Gastroesophageal sphincter (tissue), 4 donors: ENCODE results near the gene GIPC1. TPM values are rescaled to one million over a fixed set of nuclear protein-coding genes. Genes with fewer than 3 reads are reported as not detected.
A peak's percentile ranks its signal among the peaks of the same experiment; 100 is the strongest.

Experiments
- ATAC-seq: fragments of 150-250 bp; one replicate; pipeline ENCODE4 v1.9.1; 2016; ENCODE audit warnings: mild to moderate bottlenecking, moderate library complexity
- H3K27ac ChIP-seq, 4 donors: fragments of 200-600 bp; sonication (generic) in 3 of 4; 1 replicate in 3 of 4; 2 replicates in 1 of 4; pipeline ENCODE4 v1.5.1; 2016 to 2019
- H3K27me3 ChIP-seq: fragments of 200-600 bp; sonication (generic); one replicate; pipeline ENCODE4 v1.5.1; 2019
- H3K36me3 ChIP-seq, 2 donors: fragments of 200-600 bp; sonication (generic); one replicate each; pipeline ENCODE4 v1.5.1; 2019; ENCODE audit warnings: control low read depth in 1 of 2
- H3K4me1 ChIP-seq, 3 donors: fragments of 200-600 bp; sonication (generic); 1 replicate in 2 of 3; 2 replicates in 1 of 3; pipeline ENCODE4 v1.5.1; 2016 to 2019; ENCODE audit warnings: control low read depth in 2 of 3
- H3K4me3 ChIP-seq, 2 donors: fragments of 200-600 bp; sonication (generic); one replicate each; pipeline ENCODE4 v1.5.1; 2019; ENCODE audit warnings: mild to moderate bottlenecking in 1 of 2, moderate library complexity in 1 of 2
- H3K9me3 ChIP-seq, 3 donors: fragments of 200-600 bp; sonication (generic); one replicate each; pipeline ENCODE4 v1.5.1; 2017 to 2019; ENCODE audit warnings: control low read depth in 2 of 3
- CTCF ChIP-seq, 4 experiments: fragments of 200-600 bp in 2 of 4; fragments of 450-650 bp in 2 of 4; sonication (generic) in 1 of 4; IDR thresholded peaks; one replicate each; pipeline ENCODE4 v1.5.1; 2017 to 2019; ENCODE audit warnings: antibody characterized with exemption in 4 of 4, mild to moderate bottlenecking in 2 of 4, moderate library complexity in 2 of 4
- EP300 ChIP-seq: sonication (generic); formaldehyde crosslinking; IDR thresholded peaks from one replicate; pipeline ENCODE4 v1.6.1; 2017; ENCODE audit warnings: antibody characterized with exemption, mild to moderate bottlenecking
- POLR2A ChIP-seq, 2 donors: fragments of 450-650 bp; IDR thresholded peaks; one replicate each; pipeline ENCODE4 v1.6.1; 2017; ENCODE audit warnings: antibody characterized with exemption in 2 of 2, mild to moderate bottlenecking in 2 of 2, moderate library complexity in 1 of 2
- POLR2AphosphoS5 ChIP-seq: sonication (generic); formaldehyde crosslinking; IDR thresholded peaks from one replicate; pipeline ENCODE4 v1.6.1; 2017; ENCODE audit warnings: antibody characterized with exemption
- WGBS, 2 donors: methylation state at CpG; one replicate each; pipeline ENCODE4 v1.1.5; 2018; ENCODE audit warnings: low coverage in 1 of 2; 5-methylcytosine and 5-hydroxymethylcytosine counted together
- total RNA-seq, 4 donors: library from RNA; depleted of rRNA; stranded (reverse); fragments of >200 nt; gene quantifications; one replicate each; pipeline ENCODE4 v1.1.0, GENCODE V29; 2016

Gene GIPC1
- total RNA-seq, 4 donors from 2014 or later: 63.8 to 115 (median 78.3) TPM

DNA sequence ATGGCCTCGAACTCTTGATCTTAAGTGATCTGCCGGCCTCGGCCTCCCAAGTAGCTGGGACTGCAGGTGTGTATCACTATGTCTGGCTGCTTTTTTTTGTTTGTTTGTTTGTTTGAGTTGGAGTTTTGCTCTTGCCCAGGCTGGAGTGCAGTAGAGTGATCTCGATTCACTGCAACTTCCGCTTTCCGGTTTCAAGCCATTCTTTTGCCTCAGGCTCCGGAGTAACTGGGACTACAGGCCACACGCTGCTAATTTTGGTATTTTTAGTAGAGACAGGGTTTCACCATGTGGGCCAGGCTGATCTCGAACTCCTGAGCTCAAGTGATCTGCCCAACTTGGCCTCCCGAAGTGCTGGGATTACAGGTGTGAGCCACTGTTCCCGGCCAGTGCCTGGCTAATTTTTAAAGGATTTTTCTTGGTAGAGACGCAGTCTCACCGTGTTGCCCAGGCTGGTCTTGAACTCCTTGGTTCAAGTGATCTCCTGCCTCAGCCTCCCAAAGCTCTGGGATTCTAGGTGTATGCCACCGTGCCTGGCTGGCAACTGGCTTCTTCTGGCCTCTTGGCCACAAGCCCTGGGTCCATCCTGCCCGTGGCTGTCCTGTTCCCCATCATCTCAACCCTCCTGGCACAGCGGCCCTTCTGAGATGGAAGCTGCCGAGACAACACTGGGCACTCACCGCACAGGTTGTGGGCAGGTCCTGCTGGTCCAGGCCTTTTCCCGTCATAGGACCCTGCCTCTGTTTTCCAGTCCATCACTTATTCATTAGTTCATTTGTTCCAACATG lies 45.0 kb upstream of the GIPC1 start:
- TF ChIP-seq EP300 (no peak), CTCF (IDR thresholded peaks at IDR 0.05) (no peak), POLR2A (IDR thresholded peaks at IDR 0.05) (no peak), POLR2AphosphoS5 (no peak)
- H3K27ac ChIP-seq: no peak overlapping the region
- H3K27me3 ChIP-seq: no peaks in the 10 kb centered on the region
- no peak for ATAC-seq
- H3K4me1 ChIP-seq: peaks cover 0 to 34% (median 0%) of the 10 kb centered on the region in 3 donors
- H3K36me3 ChIP-seq: no peaks in the 10 kb centered on the region
- H3K4me3 ChIP-seq: no peak overlapping the region
- H3K9me3 ChIP-seq: no peaks in the 10 kb centered on the region
- 89 to 100% methylated on average over 3 to 19 of the region's 19 CpGs for WGBS, 2 donors

DNA sequence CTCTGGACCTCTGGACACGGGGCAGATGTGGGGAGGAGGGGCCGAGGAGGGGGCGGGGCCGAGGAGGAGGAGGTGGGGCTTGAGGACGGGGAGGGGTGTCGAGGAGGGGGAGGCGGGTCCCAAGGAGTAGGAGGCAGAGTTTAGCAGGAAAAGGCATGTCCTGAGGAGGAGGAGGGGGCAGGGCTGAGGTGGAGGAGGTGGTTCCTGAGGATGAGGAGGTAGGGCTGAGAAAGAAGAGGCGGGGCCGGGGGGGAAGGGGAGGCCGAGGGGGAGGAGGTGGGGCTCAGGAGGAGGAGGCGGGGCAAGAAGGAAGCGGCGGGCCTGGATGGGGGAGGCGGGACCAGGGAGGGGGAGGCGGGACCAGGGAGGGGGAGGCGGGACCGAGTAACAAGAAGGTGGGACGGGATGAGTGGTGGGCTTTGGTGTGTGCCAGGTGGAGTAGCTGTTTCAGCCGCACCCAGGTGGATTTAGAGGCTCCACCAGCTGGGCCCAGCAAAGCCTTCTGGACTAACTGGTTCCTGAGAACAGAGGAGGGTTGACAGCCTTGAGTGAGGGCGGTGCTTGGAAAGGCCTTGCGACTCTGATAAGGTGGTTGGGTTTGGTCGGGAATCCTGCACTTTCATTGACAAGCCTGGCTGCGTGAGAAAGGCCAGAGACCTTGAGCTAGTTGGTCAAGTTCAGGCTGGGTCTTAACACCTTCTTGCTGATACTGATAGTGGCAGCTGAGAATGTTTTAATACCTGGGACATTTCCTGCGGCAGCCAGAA lies 41.2 kb upstream of the GIPC1 start:
- Histone ChIP-seq H3K4me3 (peak overlapping the region in 1 of 2 donors; percentile 25), H3K9me3 (no peaks in the 10 kb centered on the region), H3K27me3 (no peaks in the 10 kb centered on the region), H3K27ac (peak overlapping the region in 3 of 4 donors; percentile 38 to 43 (median 41)), H3K36me3 (peaks cover 0 to 5% of the 10 kb centered on the region in 2 donors), H3K4me1 (peaks cover 0 to 18% (median under 1%) of the 10 kb centered on the region in 3 donors)
- TF ChIP-seq POLR2AphosphoS5 (no peak), EP300 (no peak), CTCF (IDR thresholded peaks at IDR 0.05) (no peak), POLR2A (IDR thresholded peaks at IDR 0.05) (no peak)
- 18 to 42% methylated on average over 9 to 11 of the region's 24 CpGs for WGBS, 2 donors
- ATAC-seq: peak; percentile 85

- H3K4me3 ChIP-seq: no peak overlapping the region
- peaks cover 0 to 5% of the 10 kb centered on the region in 2 donors for H3K36me3 ChIP-seq
- peaks cover 0 to 45% (median 10%) of the 10 kb centered on the region in 3 donors for H3K4me1 ChIP-seq
- H3K27ac ChIP-seq: no peak overlapping the region
- no peaks in the 10 kb centered on the region for H3K9me3 ChIP-seq
- no peak for ATAC-seq
- TF ChIP-seq POLR2A (IDR thresholded peaks at IDR 0.05) (no peak), EP300 (no peak), CTCF (IDR thresholded peaks at IDR 0.05) (no peak), POLR2AphosphoS5 (no peak)
- no peaks in the 10 kb centered on the region for H3K27me3 ChIP-seq
- 67 to 94% methylated on average over 5 of the region's 5 CpGs for whole genome bisulfite sequencing, 2 donors
Observed at GRCh38 chr19:14533450-14533849, 37.5 kb upstream of the GIPC1 start.

GRCh38 chr19:14530506-14530905 lies 34.6 kb upstream of the GIPC1 start:
- Histone ChIP-seq H3K27ac (peak overlapping the region in 2 of 4 donors; percentile 95 to 96), H3K4me3 (peak overlapping the region; percentile 36 to 82)

More at GRCh38 chr19:14530506-14530905, 34.6 kb upstream of the GIPC1 start:
- no peak for ATAC-seq
- H3K9me3 ChIP-seq: no peaks in the 10 kb centered on the region
- TF ChIP-seq POLR2AphosphoS5 (no peak), POLR2A (IDR thresholded peaks at IDR 0.05) (no peak), EP300 (no peak), CTCF (IDR thresholded peaks at IDR 0.05) (no peak)
- H3K27me3 ChIP-seq: no peaks in the 10 kb centered on the region
- peaks cover 0 to 5% of the 10 kb centered on the region in 2 donors for H3K36me3 ChIP-seq
- WGBS, 2 donors: 65 to 72% methylated on average over 3 of the region's 3 CpGs
- peaks cover 0 to 37% (median 10%) of the 10 kb centered on the region in 3 donors for H3K4me1 ChIP-seq
